Adrenal gland (tissue), 5 donors: ENCODE data around the gene DCAF11.

Experiments
- CTCF ChIP-seq, 6 experiments: fragments of 450-650 bp in 4 of 6; fragments of 200-600 bp in 2 of 6; sonication (generic) in 1 of 6; IDR thresholded peaks; 1 replicate in 5 of 6; 2 replicates in 1 of 6; pipeline versions ENCODE4 v1.5.1 to v1.8.0; 2016 to 2021; ENCODE audit warnings: antibody characterized with exemption in 6 of 6, mild to moderate bottlenecking in 2 of 6, moderate library complexity in 1 of 6
- POLR2A ChIP-seq, 2 donors: fragments of 450-650 bp; IDR thresholded peaks; one replicate each; pipeline ENCODE4 v1.6.1; 2017; ENCODE audit warnings: antibody characterized with exemption in 2 of 2, mild to moderate bottlenecking in 2 of 2, moderate library complexity in 1 of 2
- donor health status: DM: no; HTN: no; CAD: no.

GRCh38 chr14:24098927-24099813 is 15.4 kb upstream of the DCAF11 start:
- no peak for TF ChIP-seq CTCF (IDR thresholded peaks at IDR 0.05)
- no peak for TF ChIP-seq POLR2A (IDR thresholded peaks at IDR 0.05)
